Measurements from ENCODE around the gene UQCR10.

The UQCR10 gene

GRCh38 chr22:29750029-29750428 is 17.1 kb upstream of the UQCR10 start:
- no peak for ATAC-seq
- TF ChIP-seq ISL1 (CRISPR knock-in tag; IDR thresholded peaks at IDR 0.05) (no peak), CSDC2 (CRISPR knock-in tag; IDR thresholded peaks at IDR 0.05) (no peak), PATZ1 (CRISPR knock-in tag; IDR thresholded peaks at IDR 0.05; ENCODE audit: borderline replicate concordance) (no peak), ZC3H10 (CRISPR knock-in tag; IDR thresholded peaks at IDR 0.05) (no peak), ZFP30 (CRISPR knock-in tag; IDR thresholded peaks at IDR 0.05) (no peak), PPARA (CRISPR knock-in tag; IDR thresholded peaks at IDR 0.05; ENCODE audit: borderline replicate concordance) (no peak), ARNTL (CRISPR knock-in tag; IDR thresholded peaks at IDR 0.05; ENCODE audit: borderline replicate concordance, low read depth) (no peak), TSHZ2 (CRISPR knock-in tag; IDR thresholded peaks at IDR 0.05) (no peak), TCF4 (CRISPR knock-in tag; IDR thresholded peaks at IDR 0.05; ENCODE audit: borderline replicate concordance) (no peak)

GRCh38 chr22:29750559-29751538 is 16.3 kb upstream of the UQCR10 start:
- ATAC-seq: no peak
- TF ChIP-seq TOX (CRISPR knock-in tag; IDR thresholded peaks at IDR 0.05; ENCODE audit: borderline replicate concordance) (no peak), PATZ1 (CRISPR knock-in tag; IDR thresholded peaks at IDR 0.05; ENCODE audit: borderline replicate concordance) (no peak), ARNTL (CRISPR knock-in tag; IDR thresholded peaks at IDR 0.05; ENCODE audit: borderline replicate concordance, low read depth) (no peak), ZFP3 (CRISPR knock-in tag; IDR thresholded peaks at IDR 0.05) (no peak), OSR1 (CRISPR knock-in tag; IDR thresholded peaks at IDR 0.05) (no peak), ZNF565 (CRISPR knock-in tag; conservative IDR thresholded peaks at IDR 0.05; ENCODE audit: low read depth) (no peak), CSDC2 (CRISPR knock-in tag; IDR thresholded peaks at IDR 0.05) (no peak), SNAI2 (CRISPR knock-in tag; IDR thresholded peaks at IDR 0.05) (no peak), TCF4 (CRISPR knock-in tag; IDR thresholded peaks at IDR 0.05; ENCODE audit: borderline replicate concordance) (no peak), TSHZ2 (CRISPR knock-in tag; IDR thresholded peaks at IDR 0.05) (no peak), ISL1 (CRISPR knock-in tag; IDR thresholded peaks at IDR 0.05) (no peak), CSRNP3 (CRISPR knock-in tag; IDR thresholded peaks at IDR 0.05) (no peak), BACH2 (CRISPR knock-in tag; IDR thresholded peaks at IDR 0.05; ENCODE audit: borderline replicate concordance) (no peak), RARB (CRISPR knock-in tag; IDR thresholded peaks at IDR 0.05) (no peak), CREB5 (CRISPR knock-in tag; IDR thresholded peaks at IDR 0.05; ENCODE audit: low read depth) (no peak), GLIS3 (CRISPR knock-in tag; IDR thresholded peaks at IDR 0.05) (no peak), ZFP30 (CRISPR knock-in tag; IDR thresholded peaks at IDR 0.05) (no peak)

Data from SK-N-SH treated with all-trans-retinoic acid at 6 μM for 48 hours (cell line).